Panc1 (cell line): ENCODE results near the gene FKBP14. TPM values are rescaled to one million over a fixed set of nuclear protein-coding genes. Genes with fewer than 3 reads are reported as not detected.

Experiments used
- ATAC-seq: fragments of 200-7000 bp; cut with Tn5 transposase; 2 replicates; pipeline ENCODE4 v1.9.1; 2020; ENCODE audit warnings: mild to moderate bottlenecking, moderate library complexity
- BruUV-seq: library from RNA; stranded (reverse); fragments of 400-500 nt; replicated peaks from 2 replicates; lab custom pipeline; 2021; lab: Mats Ljungman, UMichigan
- CTCF ChIA-PET: fragments of 300-600 bp; sonication (Branson Sonifier 250); formaldehyde crosslinking; loops from one replicate; lab custom pipeline; 2022; ENCODE audit warnings: antibody characterized with exemption; lab: Charles Lee
- POLR2A ChIA-PET: fragments of 300-600 bp; sonication (Branson Sonifier 250); formaldehyde crosslinking; loops from one replicate; lab custom pipeline; 2022; ENCODE audit warnings: antibody characterized with exemption; lab: Charles Lee
- DNase-seq: peaks from one replicate; pipeline ENCODE4 v3.0.0-alpha.2; 2010; ENCODE audit warnings: low read depth, low spot score
- H3K27ac ChIP-seq: 2 replicates; pipeline ENCODE4 v1.5.1; 2011; ENCODE audit warnings: mild to moderate bottlenecking, low read length, inconsistent platforms
- H3K27me3 ChIP-seq: fragments of 200-500 bp; sonication (Bioruptor generic); 2 replicates; pipeline ENCODE4 v1.6.0; 2014; ENCODE audit warnings: low read length, inconsistent platforms; ENCODE audit not compliant: control insufficient read depth, insufficient read depth
- H3K36me3 ChIP-seq: fragments of 200-500 bp; sonication (Bioruptor generic); 2 replicates; pipeline ENCODE4 v1.5.1; 2014; ENCODE audit warnings: inconsistent platforms, mild to moderate bottlenecking, low read length, moderate library complexity; ENCODE audit not compliant: control insufficient read depth, insufficient read depth
- H3K4me1 ChIP-seq: 2 replicates; pipeline ENCODE4 v1.5.1; 2011; ENCODE audit warnings: inconsistent platforms, mild to moderate bottlenecking, low read length, moderate library complexity; ENCODE audit not compliant: control insufficient read depth, insufficient read depth
- H3K4me3 ChIP-seq, 2 experiments: 2 replicates each; pipeline ENCODE4 v1.5.1; 2011 to 2012; ENCODE audit warnings: low read depth in 2 of 2, low read length in 2 of 2, mild to moderate bottlenecking in 2 of 2, inconsistent platforms in 1 of 2, moderate library complexity in 1 of 2
- H3K9me3 ChIP-seq: fragments of 200-500 bp; sonication (Bioruptor generic); 2 replicates; pipeline ENCODE4 v1.5.1; 2014; ENCODE audit warnings: low read depth, mild to moderate bottlenecking, inconsistent platforms, low read length, moderate library complexity; ENCODE audit not compliant: control insufficient read depth, insufficient read depth
- POLR2AphosphoS5 ChIP-seq: IDR thresholded peaks from 2 replicates; pipeline ENCODE4 v1.6.1; 2012; ENCODE audit warnings: mild to moderate bottlenecking, low read depth, low read length, moderate library complexity
- REST ChIP-seq, 2 experiments: IDR thresholded peaks; 2 replicates each; pipeline ENCODE4 v1.6.1; 2011 to 2012; ENCODE audit warnings: low read depth in 2 of 2, control low read depth in 1 of 2, low read length in 1 of 2, mild to moderate bottlenecking in 1 of 2, moderate library complexity in 1 of 2; ENCODE audit not compliant: insufficient read depth in 1 of 2
- SIN3A ChIP-seq: IDR thresholded peaks from 2 replicates; pipeline ENCODE4 v1.6.1; 2012; ENCODE audit warnings: low read depth, mild to moderate bottlenecking, low read length, moderate library complexity, borderline replicate concordance; ENCODE audit not compliant: insufficient read depth
- TCF7L2 ChIP-seq: IDR thresholded peaks from 2 replicates; pipeline ENCODE4 v1.6.1; 2011; ENCODE audit warnings: mild to moderate bottlenecking, low read depth, low read length, inconsistent platforms
- in situ Hi-C: cut with HindIII; loops from 2 replicates; pipeline ENCODE4 v1.10.0; 2016; ENCODE audit warnings: low sequenced_read_pairs, low pct_unique_long_range_greater_than_20kb
- intact Hi-C: fragments of 100-400 bp; cut with micrococcal nuclease; formaldehyde crosslinking; loops from one replicate; pipeline ENCODE4 v1.10.0; 2022; ENCODE audit not compliant: unreplicated experiment
- total RNA-seq: library from RNA; stranded (reverse); gene quantifications from one replicate; pipeline ENCODE4 v1.2.1, GENCODE V29; 2021; ENCODE audit not compliant: unreplicated experiment
- TF ChIP-seq, protein P1 (sequence below): fragments of 450-650 bp; IDR thresholded peaks from 2 replicates; pipeline ENCODE4 v1.5.1; 2017; ENCODE audit warnings: mild to moderate bottlenecking

Gene FKBP14
- total RNA-seq, 1 experiment from 2014 or later = 36.0 TPM

DNA sequence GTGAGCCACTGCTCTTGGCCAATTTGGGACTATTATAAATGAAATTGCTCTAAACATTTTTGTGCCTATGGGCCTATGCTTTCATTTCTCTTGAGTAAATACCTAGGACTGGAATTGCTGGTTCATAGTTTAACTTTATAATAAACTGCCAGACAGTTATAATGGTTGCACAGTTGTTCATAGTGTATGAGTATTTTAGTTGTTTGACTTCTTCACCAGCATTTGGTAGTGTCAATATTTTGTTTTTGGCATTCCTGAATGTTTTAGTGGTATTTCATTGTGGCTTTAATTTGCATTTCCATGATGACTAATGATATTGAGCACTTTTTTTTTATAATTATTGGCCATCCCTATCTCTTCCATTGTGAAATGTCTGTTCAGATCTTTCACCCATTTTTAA is 31.2 kb upstream of the FKBP14 start:
- in situ Hi-C loops = no loop called here
- Histone ChIP-seq H3K9me3 (no peaks in the 10 kb centered on the region), H3K27ac (no peak overlapping the region), H3K4me3 (no peak overlapping the region), H3K4me1 (no peaks in the 10 kb centered on the region), H3K36me3 (peaks cover 5% of the 10 kb centered on the region; the same call in 1 of the 2 replicates), H3K27me3 (no peaks in the 10 kb centered on the region)
- no TSS peak for BruUV-seq
- ATAC-seq = no peak
- intact Hi-C loops = no loop called here
- ChIA-PET CTCF (no interaction called here), POLR2A (no interaction called here)
- DNase-seq = no peak
- no peak for TF ChIP-seq TCF7L2
- no peak for TF ChIP-seq REST (IDR thresholded peaks at IDR 0.05; ENCODE audit: insufficient read depth in 1 of 2, low read depth in 2 of 2, low read length in 1 of 2)
- TF ChIP-seq, protein P1, sequence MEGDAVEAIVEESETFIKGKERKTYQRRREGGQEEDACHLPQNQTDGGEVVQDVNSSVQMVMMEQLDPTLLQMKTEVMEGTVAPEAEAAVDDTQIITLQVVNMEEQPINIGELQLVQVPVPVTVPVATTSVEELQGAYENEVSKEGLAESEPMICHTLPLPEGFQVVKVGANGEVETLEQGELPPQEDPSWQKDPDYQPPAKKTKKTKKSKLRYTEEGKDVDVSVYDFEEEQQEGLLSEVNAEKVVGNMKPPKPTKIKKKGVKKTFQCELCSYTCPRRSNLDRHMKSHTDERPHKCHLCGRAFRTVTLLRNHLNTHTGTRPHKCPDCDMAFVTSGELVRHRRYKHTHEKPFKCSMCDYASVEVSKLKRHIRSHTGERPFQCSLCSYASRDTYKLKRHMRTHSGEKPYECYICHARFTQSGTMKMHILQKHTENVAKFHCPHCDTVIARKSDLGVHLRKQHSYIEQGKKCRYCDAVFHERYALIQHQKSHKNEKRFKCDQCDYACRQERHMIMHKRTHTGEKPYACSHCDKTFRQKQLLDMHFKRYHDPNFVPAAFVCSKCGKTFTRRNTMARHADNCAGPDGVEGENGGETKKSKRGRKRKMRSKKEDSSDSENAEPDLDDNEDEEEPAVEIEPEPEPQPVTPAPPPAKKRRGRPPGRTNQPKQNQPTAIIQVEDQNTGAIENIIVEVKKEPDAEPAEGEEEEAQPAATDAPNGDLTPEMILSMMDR = no peak
- no peak for TF ChIP-seq POLR2AphosphoS5
- no peak for TF ChIP-seq SIN3A

GRCh38 chr7:30053068-30053467 is 26.6 kb upstream of the FKBP14 start:
- H3K27me3 ChIP-seq = no peaks in the 10 kb centered on the region
- TF ChIP-seq REST (IDR thresholded peaks at IDR 0.05; ENCODE audit: insufficient read depth in 1 of 2, low read depth in 2 of 2, low read length in 1 of 2) (no peak), POLR2AphosphoS5 (no peak), SIN3A (no peak)
- ChIA-PET CTCF (no interaction called here), POLR2A (no interaction called here)
- DNase-seq (no peak), ATAC-seq (no peak)
- H3K9me3 ChIP-seq = no peaks in the 10 kb centered on the region
- in situ Hi-C loops = no loop called here
- 0 out of 2 replicates have a peak, but pooled peaks cover 5% of the 10 kb centered on the region for H3K36me3 ChIP-seq
- BruUV-seq = no TSS peak
- no peaks in the 10 kb centered on the region for H3K4me1 ChIP-seq
- H3K4me3 ChIP-seq = no peak overlapping the region
- intact Hi-C loops = no loop called here
- no peak overlapping the region for H3K27ac ChIP-seq
